ENCODE data around the gene PKD1L1.

PKD1L1 gene

DNA sequence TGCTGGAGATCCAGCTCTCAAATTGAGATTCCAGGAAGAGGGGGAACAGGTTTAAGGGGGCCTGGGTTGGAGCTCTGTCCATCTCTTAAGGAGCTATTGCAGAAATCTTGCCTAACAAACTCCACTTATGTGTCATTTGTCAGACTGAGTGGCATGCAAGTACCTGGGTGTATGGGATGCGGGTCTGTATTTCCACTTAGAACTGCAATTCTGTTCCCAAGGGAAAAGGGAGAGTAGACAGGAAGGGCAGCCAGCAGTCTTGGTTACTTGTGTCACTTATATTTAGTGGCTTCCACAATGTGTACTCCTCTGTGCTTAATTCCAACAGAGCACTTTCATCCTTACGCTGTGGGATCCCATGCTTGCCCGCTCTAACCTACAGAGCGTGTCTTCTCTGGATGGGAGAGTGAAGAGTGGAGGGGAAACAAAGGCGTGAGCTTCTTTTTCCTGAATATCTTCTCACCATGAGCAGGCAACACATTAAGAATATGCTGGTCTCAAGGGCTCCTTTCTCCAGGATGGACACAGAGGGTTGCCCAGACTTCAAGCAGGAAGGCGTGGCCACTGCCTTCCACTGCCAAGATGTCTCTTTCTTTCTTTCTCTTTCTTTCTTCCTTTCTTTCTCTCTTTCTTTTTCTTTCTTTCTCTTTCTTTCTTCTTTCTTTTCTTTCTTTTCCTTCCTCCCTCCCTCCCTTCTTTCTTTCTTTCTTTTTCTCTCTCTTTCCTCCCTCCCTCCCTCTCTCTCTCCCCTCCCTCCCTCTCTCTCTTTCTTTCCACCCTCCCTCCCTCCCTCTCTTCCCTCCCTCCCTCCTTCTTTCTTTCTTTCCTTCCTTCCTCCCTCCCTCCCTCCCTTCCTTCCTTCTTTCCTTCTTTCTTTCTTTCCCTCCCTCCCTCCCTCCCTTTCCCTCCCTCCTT is 212.6 kb downstream of the PKD1L1 start:
- no peak for DNase-seq (ENCODE audit: low read depth)

DNA sequence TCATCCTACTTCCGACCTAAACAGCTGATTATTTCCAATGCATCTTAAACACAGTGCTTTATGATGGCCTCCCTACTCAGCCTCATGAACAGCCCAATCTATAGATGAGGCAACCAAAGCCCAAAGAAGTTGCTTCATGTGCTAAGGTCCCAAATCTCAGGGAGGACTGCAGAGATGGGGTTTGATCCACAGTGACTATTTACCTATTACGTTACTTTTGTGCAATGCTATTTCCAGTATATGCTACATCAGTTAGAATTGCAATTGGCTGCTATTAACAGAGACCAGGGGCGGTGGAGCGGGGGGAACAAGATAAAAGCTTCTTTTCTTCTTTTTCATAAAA is 213.3 kb downstream of the PKD1L1 start:
- DNase-seq (ENCODE audit: low read depth), result no peak

DNA sequence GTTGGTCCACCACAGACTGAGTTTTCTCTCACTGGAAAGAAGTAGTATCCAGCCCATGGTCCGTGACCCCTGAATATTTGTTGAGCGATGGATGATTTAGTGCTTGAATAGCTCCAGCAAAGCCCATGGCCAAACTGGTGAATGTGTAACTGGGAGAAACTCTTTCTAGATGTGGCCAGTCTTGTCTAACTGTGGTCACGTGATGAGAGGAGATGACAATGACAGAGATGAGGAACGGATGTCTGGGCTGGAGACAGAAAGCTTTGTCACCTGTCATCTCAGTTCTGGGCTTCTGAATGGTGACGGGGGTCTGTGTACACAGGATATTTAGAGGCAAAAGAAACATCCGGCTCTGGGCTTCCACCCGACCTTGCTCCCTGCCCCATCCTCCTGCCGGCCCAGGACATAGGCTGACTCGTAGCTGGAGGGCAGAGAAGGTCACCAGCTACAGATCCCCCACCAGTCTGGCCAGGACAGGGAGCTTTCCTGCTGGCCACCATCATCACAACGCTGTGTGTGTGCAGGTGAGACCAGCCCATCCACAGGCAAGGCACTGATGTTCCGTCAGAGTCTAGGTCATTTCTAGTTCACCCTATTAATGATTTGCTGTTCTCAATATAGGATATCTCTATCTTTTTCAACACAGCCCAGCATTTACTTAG is 213.8 kb downstream of the PKD1L1 start:
- no peak for DNase-seq (ENCODE audit: low read depth)

DNA sequence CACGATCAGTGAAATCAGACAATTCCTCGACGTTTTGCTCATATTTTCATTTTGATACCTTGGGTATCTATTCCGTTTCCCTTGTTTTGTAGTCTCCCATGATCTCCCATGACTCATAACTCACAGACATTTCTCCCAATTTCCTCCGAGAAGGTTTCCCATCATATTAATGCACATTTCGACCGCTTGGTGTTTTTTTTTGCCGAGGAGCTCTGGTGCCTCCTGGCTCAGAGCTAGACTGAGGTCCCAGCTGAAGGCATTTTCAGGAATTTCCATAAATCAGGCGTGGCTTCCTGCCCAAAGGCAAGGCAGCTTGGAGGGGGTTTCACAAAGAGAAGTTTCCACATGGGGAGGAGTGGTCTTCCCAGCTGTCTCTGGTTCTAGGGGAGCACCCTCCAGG is 218.1 kb downstream of the PKD1L1 start:
- DNase-seq (ENCODE audit: low read depth), result no peak

DNA sequence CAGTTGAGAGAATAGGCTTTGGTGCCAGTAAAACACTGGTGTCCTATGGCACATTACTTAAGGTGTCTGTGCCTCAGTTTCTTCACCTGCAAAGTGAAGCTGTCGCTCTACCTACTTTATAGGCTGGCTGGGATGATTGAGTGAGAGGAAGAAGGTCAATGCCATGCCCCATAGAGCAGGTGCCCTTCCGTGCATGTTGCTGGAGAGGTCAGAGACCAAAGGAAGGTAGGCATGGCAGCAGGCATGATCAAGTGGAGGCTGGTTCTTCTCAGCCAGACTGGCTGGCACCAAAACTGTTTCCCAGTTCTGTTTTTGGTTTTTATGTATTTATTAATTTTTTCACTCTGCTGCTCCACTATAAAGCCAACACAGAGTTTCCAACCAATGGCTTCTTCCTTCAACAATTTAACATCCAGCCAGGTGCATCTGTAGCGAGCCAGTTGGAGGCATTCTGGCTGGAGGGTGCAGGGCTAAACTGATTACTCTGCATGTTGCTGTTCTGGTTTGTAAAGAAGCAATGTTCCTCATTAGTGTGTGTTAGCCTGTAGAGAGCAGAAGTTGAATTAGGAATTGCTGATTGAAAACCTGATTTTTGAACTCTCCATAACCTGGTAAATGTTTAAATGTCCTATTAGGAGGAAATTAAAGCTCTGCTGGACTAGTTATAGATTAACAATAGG is 222.1 kb downstream of the PKD1L1 start:
- DNase-seq (ENCODE audit: low read depth), result no peak

DNA sequence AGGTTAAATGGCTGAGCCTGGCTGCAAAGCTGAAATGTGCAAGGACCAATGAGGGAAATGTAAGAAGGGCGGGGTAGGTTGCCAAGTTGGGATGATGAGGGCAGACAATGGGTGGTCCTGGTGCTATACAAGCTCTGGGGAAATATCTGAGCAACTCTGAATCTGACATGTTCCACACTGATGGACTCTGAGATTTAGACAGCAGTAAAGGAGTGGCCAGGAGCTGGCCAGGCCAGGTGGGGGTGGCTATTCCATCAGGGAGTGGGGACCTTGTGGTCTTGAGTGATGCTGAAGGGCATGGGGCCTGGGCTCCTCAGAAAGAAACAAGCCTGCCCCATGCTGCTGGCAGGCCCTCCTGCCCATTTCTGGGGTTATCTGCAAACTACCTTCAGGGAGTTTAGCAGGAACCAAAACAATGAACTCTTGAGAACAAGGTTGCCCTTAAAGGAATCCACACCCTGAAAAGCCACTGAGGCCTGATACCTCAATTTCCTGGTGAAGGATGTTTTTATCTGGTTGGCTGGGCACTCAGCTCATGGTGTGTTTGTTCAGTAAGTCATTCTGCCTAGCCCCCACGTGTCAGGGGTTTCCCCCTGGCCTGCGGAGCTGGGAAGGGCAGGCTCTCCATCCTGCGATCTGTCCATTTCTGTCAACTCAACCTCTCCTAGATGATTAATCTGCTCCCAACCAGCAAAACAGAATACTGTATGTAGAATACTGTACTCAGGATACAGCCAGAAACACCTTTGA is 223.1 kb downstream of the PKD1L1 start:
- DNase-seq (ENCODE audit: low read depth), result no peak

Measured in stimulated activated CD8-positive, alpha-beta memory T cell treated with anti-CD3 and anti-CD28 coated beads, Interleukin-12 subunit alpha, Interleukin-12 subunit beta, amount 100 ng/mL, for 1 hour (primary cell).